ENCODE measurements around the gene HDHD5.

The HDHD5 gene

GRCh38 chr22:17198170-17199002 is 39.3 kb upstream of the HDHD5 start:
- TF ChIP-seq RAD21 (IDR thresholded peaks at IDR 0.05; ENCODE audit: low read depth) (no peak), TCF12 (IDR thresholded peaks at IDR 0.05; ENCODE audit: low read depth) (no peak), CEBPB (IDR thresholded peaks at IDR 0.05) (no peak), EGR1 (IDR thresholded peaks at IDR 0.05) (no peak), ZBTB7A (IDR thresholded peaks at IDR 0.05; ENCODE audit: low read depth) (no peak), EP300 (IDR thresholded peaks at IDR 0.05; ENCODE audit: borderline replicate concordance) (no peak), REST (IDR thresholded peaks at IDR 0.05; ENCODE audit: low read depth) (no peak), MAX (IDR thresholded peaks at IDR 0.05) (no peak), FOXM1 (IDR thresholded peaks at IDR 0.05; ENCODE audit: borderline replicate concordance, low read depth) (no peak), TAF1 (IDR thresholded peaks at IDR 0.05; ENCODE audit: low read depth) (no peak), TEAD4 (IDR thresholded peaks at IDR 0.05) (no peak), CREB1 (IDR thresholded peaks at IDR 0.05; ENCODE audit: low read depth) (no peak), YY1 (IDR thresholded peaks at IDR 0.05; ENCODE audit: low read depth) (no peak), USF1 (IDR thresholded peaks at IDR 0.05) (no peak), NFIC (IDR thresholded peaks at IDR 0.05) (no peak)

GRCh38 chr22:17194213-17194612 is 35.1 kb upstream of the HDHD5 start:
- TF ChIP-seq TCF12 (IDR thresholded peaks at IDR 0.05; ENCODE audit: low read depth) = no peak

- TF ChIP-seq MAX (IDR thresholded peaks at IDR 0.05) (no peak), CEBPB (IDR thresholded peaks at IDR 0.05) (no peak), CREB1 (IDR thresholded peaks at IDR 0.05; ENCODE audit: low read depth) (no peak), RAD21 (IDR thresholded peaks at IDR 0.05; ENCODE audit: low read depth) (no peak)
These were observed 33.1 kb upstream of the HDHD5 start for GRCh38 chr22:17192186-17192585.

- TF ChIP-seq TEAD4 (IDR thresholded peaks at IDR 0.05) (no peak), ZBTB7A (IDR thresholded peaks at IDR 0.05; ENCODE audit: low read depth) (no peak), TAF1 (IDR thresholded peaks at IDR 0.05; ENCODE audit: low read depth) (no peak), MAX (IDR thresholded peaks at IDR 0.05) (no peak), USF1 (IDR thresholded peaks at IDR 0.05) (no peak), NFIC (IDR thresholded peaks at IDR 0.05) (no peak), FOXM1 (IDR thresholded peaks at IDR 0.05; ENCODE audit: borderline replicate concordance, low read depth) (no peak), EGR1 (IDR thresholded peaks at IDR 0.05) (no peak), CREB1 (IDR thresholded peaks at IDR 0.05; ENCODE audit: low read depth) (no peak)
These were observed 32.2 kb upstream of the HDHD5 start for GRCh38 chr22:17191163-17191784.

- no peak for TF ChIP-seq EP300 (IDR thresholded peaks at IDR 0.05; ENCODE audit: borderline replicate concordance)
- no peak for TF ChIP-seq NFIC (IDR thresholded peaks at IDR 0.05)
- no peak for TF ChIP-seq RAD21 (IDR thresholded peaks at IDR 0.05; ENCODE audit: low read depth)
- no peak for TF ChIP-seq ZBTB7A (IDR thresholded peaks at IDR 0.05; ENCODE audit: low read depth)
- no peak for TF ChIP-seq EGR1 (IDR thresholded peaks at IDR 0.05)
- TF ChIP-seq TAF1 (IDR thresholded peaks at IDR 0.05; ENCODE audit: low read depth) = no peak
- no peak for TF ChIP-seq FOXM1 (IDR thresholded peaks at IDR 0.05; ENCODE audit: borderline replicate concordance, low read depth)
- TF ChIP-seq USF1 (IDR thresholded peaks at IDR 0.05) = no peak
- no peak for TF ChIP-seq TCF12 (IDR thresholded peaks at IDR 0.05; ENCODE audit: low read depth)
- no peak for TF ChIP-seq REST (IDR thresholded peaks at IDR 0.05; ENCODE audit: low read depth)
- TF ChIP-seq CEBPB (IDR thresholded peaks at IDR 0.05) = no peak
- no peak for TF ChIP-seq YY1 (IDR thresholded peaks at IDR 0.05; ENCODE audit: low read depth)
- TF ChIP-seq MAX (IDR thresholded peaks at IDR 0.05) = no peak
- TF ChIP-seq CREB1 (IDR thresholded peaks at IDR 0.05; ENCODE audit: low read depth) = no peak
- TF ChIP-seq TEAD4 (IDR thresholded peaks at IDR 0.05) = no peak
These were observed 31.6 kb upstream of the HDHD5 start for GRCh38 chr22:17190702-17191101.

All from Ishikawa (cell line).